G401 (cell line): ENCODE data around the gene PRPSAP1. TPM values are rescaled to one million over a fixed set of nuclear protein-coding genes. Genes with fewer than 3 reads are reported as not detected.

Source experiments
- DNase-seq: peaks from one replicate; pipeline ENCODE4 v3.0.0-alpha.2; 2015; ENCODE audit warnings: low spot score
- in situ Hi-C: cut with HindIII; loops from 2 replicates; pipeline ENCODE4 v1.10.0; 2016; ENCODE audit warnings: low sequenced_read_pairs, mixed read lengths
- total RNA-seq: library from RNA; depleted of rRNA; stranded (reverse); fragments of >200 nt; shearing (Covaris generic); gene quantifications from 2 replicates; pipeline ENCODE4 v1.2.3, GENCODE V29; 2014

Gene PRPSAP1
- total RNA-seq, 1 experiment from 2014 or later, result 28.0 TPM

- DNase-seq, result no peak
- in situ Hi-C loops, result no loop called here
These were observed 30.7 kb upstream of the PRPSAP1 start, which contains the start of gene SPHK1 for GRCh38 chr17:76384222-76384986. TSS of gene SPHK1 (plus strand) at chr17:76384609. CDS start at chr17:76385645, 1,036 bp downstream.

GRCh38 chr17:76383546-76384221 lies 30.0 kb upstream of the PRPSAP1 start:
- DNase-seq, result no peak
- in situ Hi-C loops, result no loop called here

DNA sequence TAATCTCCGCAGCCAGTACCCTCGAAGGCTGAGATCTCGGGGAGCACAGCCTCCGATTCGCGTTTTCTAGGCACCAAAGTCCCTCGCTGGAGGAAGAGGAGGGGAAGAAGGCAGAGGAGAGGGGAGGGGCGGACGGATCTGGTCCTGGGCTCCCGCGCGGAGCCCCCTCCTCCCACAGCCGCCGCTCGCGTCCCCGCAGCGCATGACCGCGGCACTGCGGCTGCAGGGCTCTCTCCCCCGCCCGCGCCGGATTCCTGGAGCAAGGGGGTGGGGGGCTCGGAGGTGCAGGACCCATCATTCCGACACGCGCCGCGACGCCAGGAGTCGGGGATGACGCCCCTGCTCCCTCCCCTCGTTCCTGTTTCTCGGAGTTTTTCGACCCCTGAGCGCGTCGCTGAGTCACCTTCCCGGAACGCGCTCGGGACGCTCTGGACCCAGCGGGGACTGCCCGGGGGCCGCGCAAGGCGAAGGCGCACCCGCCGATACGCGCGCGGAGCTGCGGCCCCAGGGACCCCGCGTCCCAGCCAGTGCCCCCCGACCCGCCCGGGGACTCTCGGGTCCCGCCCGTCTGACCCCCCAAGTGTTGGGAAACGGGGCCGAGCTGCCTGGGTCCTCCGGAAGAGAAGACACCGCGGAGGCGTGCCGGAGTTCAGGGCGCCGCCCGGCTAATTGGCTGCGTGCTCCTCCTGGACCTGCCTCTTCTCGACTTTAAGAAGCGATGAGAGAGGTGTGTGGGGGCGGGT lies 29.3 kb upstream of the PRPSAP1 start:
- in situ Hi-C loops, result no loop called here
- DNase-seq, result no peak

GRCh38 chr17:76382351-76382802 lies 28.7 kb upstream of the PRPSAP1 start:
- DNase-seq, result no peak

GRCh38 chr17:76381633-76382350 lies 28.1 kb upstream of the PRPSAP1 start:
- in situ Hi-C loops, result no loop called here
- DNase-seq, result no peak

More at GRCh38 chr17:76382351-76382802, 28.7 kb upstream of the PRPSAP1 start:
- in situ Hi-C loops, result no loop called here

DNA sequence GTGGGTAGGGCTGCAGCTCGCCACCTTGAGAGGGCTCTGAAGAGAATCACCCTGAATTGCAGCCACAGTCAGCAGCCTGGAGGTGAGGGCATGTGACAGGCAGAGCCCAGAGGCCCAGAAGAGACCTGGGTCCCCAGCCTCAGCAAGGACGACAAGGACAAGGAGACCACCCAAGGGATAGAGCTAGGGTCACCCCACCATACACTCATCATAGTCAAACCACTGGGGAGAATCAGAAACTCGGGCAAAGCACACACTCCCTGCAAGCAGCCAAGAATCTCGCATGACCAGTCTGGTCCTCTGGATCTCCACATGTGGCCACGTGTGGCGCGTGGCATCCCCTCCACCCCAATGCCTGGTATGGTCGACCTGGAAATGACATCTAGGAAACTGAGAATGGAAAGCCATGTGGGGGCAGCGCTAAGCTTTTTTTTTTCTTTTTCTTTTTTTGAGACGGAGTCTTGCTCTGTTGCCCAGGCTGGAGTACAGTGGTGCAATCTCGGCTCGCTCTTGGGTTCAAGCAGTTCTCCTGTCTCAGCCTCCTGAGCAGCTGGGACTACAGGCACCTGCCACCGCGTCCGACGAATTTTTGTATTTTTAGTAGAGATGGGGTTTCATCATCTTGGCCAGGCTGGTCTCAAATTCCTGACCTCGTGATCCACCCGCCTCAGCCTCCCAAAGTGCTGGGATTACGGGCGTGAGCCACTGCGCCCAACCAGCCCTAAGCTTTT lies 26.1 kb upstream of the PRPSAP1 start:
- no peak for DNase-seq
- in situ Hi-C loops, result no loop called here

DNA sequence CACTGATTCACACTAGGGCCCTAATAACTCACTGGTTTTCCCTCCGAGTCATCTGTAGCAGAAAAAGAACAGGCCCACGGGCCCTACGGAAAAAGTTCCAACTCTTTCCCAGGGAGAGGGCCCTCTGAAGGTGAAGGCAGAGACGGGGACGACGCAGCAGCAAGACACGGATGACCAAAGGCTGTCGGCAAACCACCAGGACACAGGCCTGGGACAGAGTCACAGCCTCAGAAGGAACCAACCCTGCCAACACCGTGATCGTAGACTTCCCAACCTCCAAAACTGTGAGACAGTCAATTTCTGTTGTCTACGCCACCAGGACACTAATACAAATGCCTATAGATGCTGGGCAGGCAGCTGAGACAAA lies 25.5 kb upstream of the PRPSAP1 start:
- DNase-seq, result no peak
- in situ Hi-C loops, result no loop called here

DNA sequence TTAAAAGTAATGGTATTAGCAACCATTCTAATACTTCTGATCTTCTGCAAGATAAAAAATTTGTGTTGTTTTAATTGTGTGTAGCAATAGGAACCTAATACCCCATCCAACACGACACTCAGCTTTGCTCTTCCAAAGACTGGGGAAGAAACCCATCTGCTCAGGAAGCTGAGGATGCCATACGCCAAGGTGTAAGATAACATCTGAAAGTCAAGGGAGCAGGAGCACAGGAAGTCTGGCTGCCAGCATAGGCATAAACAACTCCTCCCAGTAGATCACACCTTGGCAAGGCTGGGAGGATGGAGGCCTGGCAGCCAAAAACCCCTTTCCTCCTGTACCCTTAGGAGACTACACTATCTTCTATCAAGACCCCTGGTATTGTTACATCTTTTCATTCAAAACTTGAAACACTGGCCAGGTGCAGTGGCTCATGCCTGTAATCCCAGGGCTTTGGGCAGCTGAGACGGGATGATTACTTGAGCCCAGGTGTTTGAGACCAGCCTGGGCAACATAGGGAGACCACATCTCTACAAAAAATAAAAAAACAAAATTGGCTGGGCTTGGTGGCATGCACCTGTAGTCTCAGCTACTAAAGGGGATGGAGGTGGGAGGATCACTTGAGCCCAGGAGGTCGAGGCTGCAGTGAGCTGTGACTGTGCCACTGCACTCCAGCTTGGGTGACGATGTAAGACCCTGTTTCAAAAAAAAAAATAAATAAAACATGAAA lies 25.0 kb upstream of the PRPSAP1 start:
- DNase-seq, result no peak
- in situ Hi-C loops, result no loop called here

GRCh38 chr17:76376318-76377133 lies 22.8 kb upstream of the PRPSAP1 start:
- no peak for DNase-seq
- in situ Hi-C loops, result no loop called here

DNA sequence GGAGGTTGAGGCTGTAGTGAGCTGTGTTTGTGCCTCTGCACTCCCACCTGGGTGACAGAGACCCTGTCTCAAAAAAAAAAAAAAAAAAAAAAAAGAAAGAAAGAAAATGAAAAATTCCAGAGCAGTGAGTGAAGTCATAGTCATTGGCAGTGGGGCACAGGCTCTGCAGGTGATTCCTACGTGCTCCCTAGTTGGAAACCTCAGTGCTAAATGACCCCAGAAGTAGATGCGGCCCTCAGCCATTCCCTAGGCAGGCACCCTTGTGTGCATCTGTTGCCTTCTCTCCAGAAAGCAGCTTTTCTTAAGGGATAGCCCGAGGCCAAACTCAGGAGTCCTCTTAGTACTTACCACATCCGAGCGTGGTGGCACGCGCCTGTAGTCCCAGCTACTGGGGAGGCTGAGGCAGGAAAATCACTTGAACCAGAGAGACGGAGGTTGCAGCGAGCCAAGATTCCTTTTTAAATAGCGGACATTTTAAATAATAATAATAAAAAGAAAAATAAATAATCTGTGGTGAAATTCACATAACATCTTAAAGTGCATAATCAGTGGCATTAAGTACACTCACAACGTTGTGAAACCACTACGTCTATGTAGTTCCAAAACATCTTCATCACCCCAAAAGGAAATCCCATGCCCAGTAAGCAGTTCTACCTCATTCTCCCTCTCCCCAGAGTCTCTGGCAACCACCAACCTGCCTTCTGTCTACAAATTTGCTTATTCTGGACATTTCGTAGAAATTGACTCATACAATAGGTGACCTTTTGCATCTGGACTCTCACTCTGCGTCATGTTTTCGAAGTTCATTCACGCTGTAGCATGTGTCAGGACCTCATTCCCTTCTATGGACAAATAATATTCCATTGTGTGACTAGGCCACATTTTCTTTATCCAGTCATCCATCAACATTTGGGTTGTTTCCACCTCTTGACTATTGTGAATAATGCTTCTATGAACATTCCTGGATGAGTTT lies 18.2 kb upstream of the PRPSAP1 start:
- no peak for DNase-seq
- in situ Hi-C loops, result no loop called here

- in situ Hi-C loops, result no loop called here
- DNase-seq, result no peak
These were observed 16.7 kb upstream of the PRPSAP1 start for GRCh38 chr17:76370261-76370993.

GRCh38 chr17:76369804-76370203 lies 16.1 kb upstream of the PRPSAP1 start:
- in situ Hi-C loops, result no loop called here
- no peak for DNase-seq

DNA sequence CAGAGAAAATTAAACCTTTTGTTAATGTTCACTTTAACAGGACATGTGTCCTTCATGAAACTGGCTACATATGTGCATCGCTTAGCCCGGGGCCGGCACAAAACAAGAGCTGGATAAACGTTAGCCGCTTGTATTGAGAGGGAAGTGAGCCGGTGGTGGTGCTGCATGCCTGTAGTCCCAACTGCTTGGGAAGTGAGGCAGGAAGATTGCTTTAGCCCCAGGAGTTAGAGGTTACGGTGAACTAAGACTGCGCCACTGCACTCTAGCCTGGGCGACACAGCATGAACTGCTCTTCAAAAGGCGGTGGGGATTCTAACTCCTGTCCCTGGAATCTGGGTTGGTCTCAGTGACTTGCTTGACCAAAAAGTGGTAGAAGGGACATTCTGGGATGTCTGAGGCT lies 15.7 kb upstream of the PRPSAP1 start:
- DNase-seq, result no peak
- in situ Hi-C loops, result no loop called here

DNA sequence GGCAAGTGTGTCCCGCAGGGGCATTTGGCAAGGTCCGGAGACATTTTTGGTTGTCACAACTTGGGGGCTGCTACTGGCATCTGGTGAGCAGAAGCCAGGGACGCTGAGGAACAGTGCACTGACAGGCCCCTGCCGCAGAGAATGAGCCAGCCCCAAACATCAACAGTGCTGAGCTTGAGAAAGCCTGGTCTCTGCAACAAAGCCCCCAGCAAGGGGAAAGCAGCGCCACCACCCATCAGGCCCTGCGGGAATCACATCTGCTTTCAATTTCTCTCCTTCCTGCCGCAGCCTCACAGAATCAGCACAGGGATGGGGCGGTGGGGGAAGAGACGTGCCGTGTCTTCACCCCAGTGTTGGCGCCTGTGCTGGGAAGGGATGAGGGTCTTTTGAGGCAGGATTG lies 14.8 kb upstream of the PRPSAP1 start:
- DNase-seq, result no peak
- in situ Hi-C loops, result no loop called here

- in situ Hi-C loops, result no loop called here
- no peak for DNase-seq
These were observed 13.9 kb upstream of the PRPSAP1 start for GRCh38 chr17:76367642-76368041.

- in situ Hi-C loops, result no loop called here
- DNase-seq, result no peak
These were observed 12.5 kb upstream of the PRPSAP1 start for GRCh38 chr17:76366247-76366646.
